ENCODE data around the gene SERINC2. TPM values are rescaled to one million over a fixed set of nuclear protein-coding genes. Genes with fewer than 3 reads are reported as not detected.

Gene SERINC2
- total and polyA plus RNA-seq, 2 of the 8 experiments (the other 6 are each of a cell fraction or from before 2014, with no cell fraction given): 31.4 to 60.0 TPM

DNA sequence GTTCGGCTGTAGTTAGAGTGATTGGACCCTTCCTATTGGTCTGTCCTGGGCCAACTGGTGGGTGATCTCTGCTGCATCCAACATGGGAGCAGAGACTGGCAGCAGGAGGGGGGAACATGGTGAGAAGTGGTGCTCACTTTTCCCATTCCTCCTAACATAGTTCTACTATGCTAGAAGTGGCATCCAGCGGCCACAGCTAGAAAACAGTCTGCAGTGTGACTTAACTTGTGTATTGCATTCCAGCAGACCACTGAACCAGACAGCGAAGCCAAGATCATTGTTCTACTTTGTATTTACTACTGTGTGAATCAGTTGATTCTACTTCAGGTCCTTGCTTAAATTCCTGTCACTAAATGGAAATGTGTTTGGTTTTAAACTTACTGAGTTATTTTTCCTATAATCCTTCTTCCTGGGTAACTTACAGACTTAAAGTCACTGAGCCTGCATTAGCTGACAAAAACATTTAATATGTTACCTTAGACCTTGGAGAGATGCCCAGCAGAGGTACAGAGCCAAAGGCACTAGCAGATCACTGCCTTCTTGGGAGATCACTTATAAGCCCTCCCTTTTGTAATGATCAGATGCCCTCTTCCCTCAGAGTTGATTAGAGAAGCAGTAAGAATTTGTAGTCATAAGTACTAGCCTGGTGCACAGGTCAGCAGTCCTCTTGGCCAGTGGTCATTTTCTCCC, 48.3 kb upstream of the SERINC2 start (continued):
- TF ChIP-seq CHD2 (IDR thresholded peaks at IDR 0.05; ENCODE audit: low read length) (no peak), TBP (IDR thresholded peaks at IDR 0.05; ENCODE audit: low read depth, low read length) (no peak), RFX5 (IDR thresholded peaks at IDR 0.05; ENCODE audit: borderline replicate concordance, low read depth, low read length) (no peak)
